ENCODE measurements around the gene APOLD1.
"Not testable (repeated sequence)": the region's sequence is repeated elsewhere in the genome, so short reads cannot be mapped to it uniquely, and the experiment has no call there.

DNA sequence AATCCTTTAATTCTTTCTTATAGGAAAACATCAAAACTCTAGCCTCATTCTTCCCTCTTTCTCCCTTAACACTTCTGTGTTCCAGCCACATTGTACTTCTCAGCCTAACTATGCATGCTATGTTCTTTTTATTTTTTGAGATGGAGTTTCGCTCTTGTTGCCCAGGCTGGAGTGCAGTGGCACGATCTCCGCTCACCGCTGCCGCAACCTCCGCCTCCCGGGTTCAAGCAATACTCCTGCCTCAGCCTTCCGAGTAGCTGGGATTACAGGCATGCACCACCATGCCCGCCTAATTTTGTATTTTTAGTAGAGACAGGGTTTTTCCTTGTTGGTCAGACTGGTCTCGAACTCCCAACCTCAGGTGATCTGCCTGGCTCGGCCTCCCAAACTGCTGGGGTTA is 34.9 kb downstream of the APOLD1 start:
- TF ChIP-seq, protein P1, sequence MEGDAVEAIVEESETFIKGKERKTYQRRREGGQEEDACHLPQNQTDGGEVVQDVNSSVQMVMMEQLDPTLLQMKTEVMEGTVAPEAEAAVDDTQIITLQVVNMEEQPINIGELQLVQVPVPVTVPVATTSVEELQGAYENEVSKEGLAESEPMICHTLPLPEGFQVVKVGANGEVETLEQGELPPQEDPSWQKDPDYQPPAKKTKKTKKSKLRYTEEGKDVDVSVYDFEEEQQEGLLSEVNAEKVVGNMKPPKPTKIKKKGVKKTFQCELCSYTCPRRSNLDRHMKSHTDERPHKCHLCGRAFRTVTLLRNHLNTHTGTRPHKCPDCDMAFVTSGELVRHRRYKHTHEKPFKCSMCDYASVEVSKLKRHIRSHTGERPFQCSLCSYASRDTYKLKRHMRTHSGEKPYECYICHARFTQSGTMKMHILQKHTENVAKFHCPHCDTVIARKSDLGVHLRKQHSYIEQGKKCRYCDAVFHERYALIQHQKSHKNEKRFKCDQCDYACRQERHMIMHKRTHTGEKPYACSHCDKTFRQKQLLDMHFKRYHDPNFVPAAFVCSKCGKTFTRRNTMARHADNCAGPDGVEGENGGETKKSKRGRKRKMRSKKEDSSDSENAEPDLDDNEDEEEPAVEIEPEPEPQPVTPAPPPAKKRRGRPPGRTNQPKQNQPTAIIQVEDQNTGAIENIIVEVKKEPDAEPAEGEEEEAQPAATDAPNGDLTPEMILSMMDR (conservative IDR thresholded peaks at IDR 0.05; ENCODE audit: low read length) = not testable (repeated sequence)
- TF ChIP-seq EZH2phosphoT487 (IDR thresholded peaks at IDR 0.05; ENCODE audit: borderline replicate concordance, low read depth, low read length) = not testable (repeated sequence)
